COLO829 (cell line): ENCODE results near the gene LTO1.

ENCODE experiments used
- DNase-seq: peaks from one replicate; pipeline ENCODE4 v3.0.0; 2012; ENCODE audit warnings: low spot score

LTO1 gene

DNA sequence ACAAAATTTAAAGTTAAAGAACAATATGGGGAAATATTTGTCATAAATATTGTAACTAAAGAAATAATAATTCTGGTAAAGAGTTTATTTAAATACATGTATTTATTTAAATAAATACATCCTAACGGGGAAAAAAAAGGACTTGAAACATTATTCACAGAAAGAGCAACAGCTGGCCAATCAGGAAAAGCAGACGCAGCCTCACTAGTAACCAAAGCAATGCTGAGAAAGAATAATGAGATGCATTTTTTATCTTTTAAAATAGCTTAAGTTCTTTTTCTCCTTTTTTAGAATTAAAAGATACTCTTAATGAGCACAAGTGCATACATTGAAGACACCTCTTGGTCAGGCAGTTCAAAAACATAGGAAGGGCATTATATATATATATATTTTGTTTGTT lies 2.6 kb upstream of the LTO1 start:
- no peak for DNase-seq

DNA sequence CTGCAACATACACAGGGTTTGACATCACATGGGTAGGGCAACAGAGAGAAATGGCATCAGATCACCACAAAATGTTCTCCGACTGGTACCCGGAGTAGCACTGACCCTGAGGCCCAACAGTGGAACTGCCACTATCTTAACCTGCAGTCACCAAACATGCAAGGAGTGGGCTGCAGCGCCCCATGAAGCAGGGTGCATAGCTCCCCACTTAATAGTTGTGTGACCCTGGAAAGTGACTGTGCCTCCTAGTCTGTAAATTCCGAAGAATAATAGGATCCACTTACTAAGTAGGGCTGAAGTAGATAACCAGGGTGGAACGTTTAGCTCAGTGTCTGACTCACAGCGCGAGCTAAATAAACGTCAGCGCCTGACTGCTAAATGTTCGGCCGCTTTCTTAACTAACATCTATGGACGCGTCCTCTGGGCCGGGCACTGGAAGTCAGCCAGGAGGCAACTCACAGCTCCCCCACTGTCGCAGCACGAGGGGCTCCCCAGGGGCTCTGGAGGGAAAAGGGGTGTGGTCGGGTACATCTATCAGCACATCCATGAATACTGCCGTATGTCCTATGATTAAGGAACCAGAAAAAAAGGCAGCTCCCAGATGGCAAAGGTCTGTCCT lies 777 bp downstream of the LTO1 start:
- peak; percentile 26 for DNase-seq

DNA sequence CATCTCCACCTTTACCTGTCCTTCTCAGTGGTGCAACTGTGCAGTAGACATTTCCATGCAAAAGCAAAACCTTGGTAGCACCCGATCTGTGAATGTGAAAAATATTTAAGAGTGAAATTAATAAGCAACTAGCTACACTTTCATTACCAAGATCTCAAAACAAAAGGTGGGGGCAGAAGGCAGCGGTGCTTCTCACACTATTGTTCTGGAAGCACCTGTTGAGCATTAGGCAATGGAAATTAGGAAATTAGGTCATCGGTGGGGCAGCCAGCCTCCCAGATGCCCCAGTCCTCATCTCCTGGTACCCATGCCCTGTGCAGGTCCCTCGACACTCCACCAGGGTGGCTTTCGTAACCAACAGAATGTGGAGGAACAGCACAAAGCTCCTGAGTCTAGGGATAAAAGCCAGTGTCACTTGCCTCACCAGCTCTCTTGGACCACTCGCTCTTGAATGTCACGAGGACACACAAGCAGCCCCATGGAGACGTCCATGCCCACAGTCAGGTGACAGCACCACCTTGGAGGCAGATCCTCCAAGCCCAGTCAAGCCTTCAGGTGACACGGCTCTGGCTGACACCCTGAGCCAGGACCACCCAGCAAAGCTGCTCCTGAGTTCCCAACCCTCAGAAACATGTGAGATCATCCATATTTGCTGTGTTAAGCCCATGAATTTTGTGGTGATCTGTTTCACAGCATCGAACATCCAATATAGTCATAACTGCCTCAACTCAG lies 3.3 kb downstream of the LTO1 start:
- DNase-seq = no peak

DNA sequence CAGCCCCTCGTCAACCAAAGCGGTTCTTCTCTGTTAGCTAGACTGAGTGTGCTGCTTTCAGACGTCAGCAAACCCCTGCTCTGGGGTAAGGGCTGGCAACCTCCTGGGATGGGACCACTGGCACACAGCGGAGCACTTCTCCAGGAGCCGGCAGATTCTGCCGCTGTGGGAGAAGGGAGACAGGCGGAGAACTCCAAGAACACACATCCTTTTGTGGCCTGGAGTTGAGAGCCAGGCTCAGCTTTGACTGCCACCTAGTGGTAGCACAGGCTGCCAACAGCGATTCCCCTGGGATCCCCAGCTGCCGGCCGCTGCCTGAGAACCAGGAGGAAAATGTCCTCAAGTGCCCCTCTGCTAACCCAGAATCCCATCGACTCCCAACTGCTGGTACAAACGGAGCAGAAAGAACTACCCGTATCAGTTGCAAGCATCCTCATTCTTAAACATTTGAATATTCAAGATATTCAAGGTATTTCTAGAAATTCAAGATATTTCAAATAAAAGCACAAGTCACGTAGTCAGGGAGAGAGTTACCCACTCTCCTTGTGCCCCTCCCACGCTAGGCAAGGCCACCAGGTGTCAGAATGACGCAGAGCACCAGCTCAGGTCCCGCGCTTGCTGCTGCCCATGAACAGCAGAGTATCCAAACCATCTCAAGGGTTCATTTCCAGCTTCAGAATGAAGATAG lies 4.9 kb downstream of the LTO1 start:
- DNase-seq = peak; percentile 86

DNA sequence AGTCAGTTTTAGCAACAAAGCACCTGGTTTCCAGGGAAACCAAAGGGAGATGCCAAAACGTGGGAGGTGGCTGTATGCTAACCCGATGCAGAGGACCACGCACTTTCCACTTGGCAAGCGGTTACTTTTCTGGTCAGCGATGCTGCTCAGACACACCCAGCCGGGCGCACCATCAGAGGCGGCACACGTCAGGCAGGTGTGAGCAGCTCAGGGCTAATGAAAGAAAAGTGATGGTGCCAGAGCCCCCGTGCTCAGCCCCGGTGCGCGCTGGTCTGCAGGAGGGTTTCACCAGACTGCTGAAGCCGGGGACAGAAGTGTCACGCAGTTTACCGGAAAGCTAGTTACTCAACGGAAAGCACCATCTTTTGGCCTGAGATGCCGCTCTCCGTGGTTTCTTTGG lies 5.7 kb downstream of the LTO1 start:
- DNase-seq = no peak

DNA sequence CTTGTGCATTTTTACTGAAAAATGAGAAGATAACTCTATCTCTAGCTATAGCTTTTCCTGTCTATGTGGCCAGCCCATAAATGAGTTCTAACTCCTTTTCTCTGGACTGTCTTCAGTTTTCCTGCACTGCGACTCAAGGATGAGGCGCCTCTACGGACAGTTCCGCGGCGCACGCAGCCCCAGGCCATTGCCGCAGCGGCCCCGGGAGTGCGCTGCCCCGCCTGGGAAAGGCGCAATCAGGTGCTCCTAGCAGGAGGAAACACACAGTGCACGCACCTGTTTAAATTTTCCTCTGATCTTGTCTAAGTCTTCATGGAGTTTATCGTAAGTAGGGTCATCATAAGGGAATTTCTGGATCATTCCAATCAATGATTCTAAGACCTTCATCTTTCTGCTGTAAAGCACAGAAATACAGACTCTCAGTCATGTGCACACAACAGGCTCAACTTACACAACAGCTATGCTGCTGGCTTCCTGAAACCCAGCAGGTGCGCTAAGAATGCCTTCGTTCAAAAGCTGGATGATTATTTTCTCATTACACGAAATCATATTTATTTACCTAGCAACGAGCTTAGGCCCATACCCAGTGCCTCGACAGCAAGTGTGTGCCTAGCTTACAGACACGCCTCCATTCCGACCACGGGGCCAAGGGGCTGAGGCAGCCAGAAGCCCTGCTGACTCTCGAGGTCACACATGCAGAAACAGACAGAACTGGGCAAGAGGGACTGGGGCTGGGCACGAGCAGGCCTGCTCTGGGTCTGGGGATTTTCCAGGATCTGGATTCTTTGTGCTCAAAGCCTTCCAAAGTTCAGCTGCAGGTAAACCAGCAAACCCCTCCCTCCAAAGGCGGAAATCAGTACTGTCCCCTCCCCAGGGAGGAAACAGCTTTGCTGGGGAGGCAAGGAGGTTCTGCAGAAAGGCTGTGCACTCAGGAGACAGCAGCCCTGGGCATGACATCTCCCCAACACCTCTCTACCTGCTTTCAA lies 7.2 kb downstream of the LTO1 start:
- no peak for DNase-seq

DNA sequence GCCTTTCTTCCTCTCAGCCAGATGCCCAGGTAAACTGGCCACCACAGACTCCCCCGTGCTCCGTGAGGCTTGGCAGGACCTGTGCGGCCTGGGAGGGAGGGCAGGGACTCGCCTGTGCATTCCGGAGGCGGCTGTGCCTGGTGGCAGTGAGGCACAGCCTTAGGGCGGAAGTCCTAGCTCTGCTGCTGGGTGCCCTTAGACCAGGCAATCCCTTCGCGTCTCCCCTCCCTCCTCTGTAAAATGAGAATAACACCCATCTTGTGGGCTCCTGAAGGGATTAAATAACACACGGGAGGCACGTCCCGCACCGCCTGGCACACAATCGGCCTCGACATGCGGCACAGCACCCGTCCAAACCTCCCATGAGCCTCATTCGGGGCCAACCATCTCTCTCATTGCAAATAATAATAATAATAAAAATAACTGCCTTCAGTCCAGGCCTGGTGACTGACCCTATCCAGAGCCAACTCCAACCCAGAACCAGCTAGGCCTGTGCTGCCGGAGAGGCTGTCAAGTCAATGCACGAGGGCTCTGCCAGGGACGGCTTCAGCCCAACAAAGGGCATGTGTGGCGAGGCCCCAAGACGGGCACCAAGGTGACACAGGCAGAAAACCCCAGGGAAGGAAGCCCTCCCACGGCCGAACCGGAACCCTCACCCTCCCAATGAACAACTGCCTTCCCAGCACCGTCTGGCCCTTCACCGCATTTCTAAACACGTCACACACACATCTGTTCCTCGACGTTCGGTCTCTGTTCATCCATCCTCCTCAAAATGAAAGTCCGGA lies 8.2 kb downstream of the LTO1 start:
- no peak for DNase-seq

DNA sequence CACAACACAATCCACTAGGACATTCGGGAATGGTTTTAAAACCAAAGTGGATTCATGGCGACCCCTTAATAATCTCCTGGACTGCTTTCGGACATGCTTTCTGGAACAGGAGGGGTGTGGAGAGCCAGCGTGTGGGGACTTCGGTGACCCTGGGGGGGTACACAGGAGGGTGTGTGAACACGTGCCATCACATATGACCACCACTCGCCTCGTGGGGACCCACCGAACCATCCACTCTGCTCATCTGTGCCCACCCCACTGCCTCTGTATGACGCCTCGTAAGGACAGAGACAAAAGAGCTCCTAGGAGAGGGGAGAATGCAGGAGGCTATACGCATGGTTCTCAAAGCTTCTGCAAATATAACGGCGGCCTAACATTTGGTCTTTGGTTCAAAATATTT lies 8.9 kb downstream of the LTO1 start:
- DNase-seq = no peak

DNA sequence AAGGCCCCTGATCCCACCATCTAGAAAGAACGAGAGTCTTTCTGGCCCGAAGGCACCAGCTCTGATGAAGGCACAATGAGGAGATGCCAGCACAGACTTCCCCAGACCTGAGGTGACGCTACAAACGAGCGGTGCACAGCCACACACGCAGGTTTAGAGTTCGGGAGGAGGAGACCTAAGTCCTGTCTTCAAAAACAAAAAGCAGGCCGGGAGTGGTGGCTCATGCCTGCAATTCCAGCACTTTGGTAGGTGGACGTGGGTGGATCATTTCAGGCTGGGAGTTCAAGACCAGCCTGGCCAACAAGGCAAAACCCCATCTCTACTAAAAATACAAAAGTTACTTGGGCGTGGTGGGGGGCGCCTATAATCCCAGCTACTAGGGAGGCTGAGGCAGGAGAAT lies 9.5 kb downstream of the LTO1 start:
- DNase-seq = no peak

DNA sequence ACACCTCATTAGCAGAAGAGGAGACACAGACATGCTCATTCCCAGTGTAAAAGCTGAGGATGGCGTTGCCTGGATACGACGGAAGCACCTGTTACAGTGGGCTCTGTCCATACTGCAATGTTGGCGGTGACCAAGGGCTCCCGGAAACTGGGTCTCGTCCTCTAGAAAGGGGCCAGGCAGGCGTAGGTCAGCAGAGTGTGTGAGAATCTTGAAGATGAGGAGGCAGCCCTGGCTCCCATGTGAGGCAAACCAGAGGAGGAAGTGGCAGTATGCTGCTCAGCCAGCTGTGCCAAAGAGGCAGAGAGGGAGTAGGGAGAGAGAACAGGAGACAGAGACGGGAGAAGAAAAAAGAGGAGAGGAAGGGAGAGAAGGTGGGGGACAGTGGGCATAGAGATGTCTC lies 10.3 kb downstream of the LTO1 start:
- no peak for DNase-seq

DNA sequence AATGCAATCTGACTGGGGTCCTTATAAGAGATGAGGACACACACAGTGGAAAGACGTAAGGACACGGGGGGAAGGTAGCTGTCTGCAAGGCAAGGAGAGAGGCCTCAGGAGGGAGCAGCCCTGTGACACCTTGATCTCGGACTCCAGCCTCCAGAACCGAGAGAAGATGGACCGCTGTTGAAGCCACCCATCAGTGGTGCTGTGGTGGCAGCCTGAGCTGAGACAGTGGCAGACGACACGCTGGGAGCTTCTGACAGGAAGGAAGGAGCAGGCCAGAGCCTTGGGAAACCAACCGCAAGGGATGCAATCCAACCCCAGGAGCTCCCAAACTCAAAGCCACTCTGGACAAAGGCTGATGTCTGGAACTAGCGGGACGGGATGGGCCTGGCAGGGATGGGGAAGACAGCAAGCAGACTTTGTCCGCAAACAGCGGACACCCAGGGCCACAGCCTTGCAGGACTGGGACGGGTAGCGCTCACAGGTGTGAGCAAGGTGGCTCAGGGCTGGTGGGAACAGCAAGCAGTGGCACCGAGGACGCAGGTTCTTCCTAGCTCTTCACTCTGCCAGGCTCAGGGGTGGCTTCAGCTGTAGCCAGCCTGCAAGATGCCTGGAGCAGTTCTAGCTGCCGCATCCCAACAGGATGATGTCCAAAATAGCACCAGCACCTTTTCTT lies 10.9 kb downstream of the LTO1 start:
- no peak for DNase-seq

DNA sequence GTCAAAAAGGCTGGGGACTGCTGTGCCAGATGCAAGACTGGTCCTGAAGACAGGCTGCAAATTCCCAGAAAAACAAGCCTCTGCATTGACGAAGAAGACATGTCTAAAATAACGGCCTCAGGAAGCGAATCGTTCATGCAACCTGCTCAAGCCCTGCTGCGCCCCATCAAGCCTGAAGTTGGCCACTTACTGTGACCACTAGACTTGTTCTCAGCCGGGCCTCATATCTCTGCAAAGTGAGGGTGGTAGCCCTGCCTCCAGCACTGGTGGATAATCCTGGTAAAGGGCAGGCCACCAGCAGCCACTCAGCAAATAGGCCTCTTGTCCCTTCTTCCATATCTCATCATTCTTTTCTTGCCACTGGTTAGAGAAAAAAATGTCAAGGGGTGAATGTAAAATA lies 11.8 kb downstream of the LTO1 start:
- DNase-seq = no peak

DNA sequence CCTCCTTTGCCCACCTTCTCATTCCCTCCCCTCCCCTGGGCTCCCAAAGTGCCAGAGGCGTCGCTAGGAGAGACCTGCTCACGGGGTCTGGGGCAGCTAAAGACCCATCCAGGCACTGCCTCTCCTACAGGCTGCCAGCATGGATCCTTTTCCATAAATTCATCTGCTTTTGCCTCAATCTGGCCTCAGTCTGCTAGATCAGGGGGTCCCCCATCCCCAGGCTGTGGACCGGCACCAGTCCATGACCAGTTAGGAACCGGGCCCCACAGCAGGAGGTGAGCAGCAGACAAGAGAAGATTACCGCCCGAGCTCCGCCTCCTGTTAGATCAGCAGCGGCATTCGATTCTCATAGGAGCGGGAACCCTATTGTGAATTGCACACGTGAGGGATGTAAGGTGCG lies 12.3 kb downstream of the LTO1 start:
- no peak for DNase-seq

DNA sequence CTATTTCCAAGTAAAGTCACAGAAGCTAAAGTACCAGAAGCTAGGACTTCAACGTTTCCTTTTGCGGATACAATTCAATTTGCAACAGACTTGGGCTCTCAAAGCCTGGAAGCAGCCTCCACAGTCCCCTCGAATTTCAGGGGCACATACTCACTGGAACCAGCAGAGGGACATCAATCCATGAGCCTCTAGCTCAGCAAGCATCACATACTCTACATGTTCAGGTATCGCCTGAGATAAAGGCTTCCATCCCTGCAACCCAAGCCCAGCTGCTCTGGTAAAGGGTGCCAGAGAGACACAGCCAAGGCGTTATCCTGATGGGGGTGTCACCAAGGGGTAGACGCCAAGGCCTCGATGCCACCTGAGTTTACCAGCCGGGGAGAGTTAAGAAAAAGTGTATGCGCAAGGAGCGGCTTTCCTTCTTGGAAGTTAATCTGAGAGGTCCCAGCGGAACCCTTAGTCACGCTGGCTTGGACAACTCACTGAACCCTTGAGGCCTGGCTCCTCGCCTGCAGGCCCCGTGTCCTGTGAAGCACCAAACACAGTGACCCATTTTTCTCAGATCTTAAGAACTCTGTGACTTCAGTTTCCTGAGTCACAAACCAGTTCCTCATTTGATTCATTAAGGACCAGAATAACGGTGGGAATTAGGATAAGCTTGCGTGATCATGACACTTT lies 13.0 kb downstream of the LTO1 start:
- no peak for DNase-seq

DNA sequence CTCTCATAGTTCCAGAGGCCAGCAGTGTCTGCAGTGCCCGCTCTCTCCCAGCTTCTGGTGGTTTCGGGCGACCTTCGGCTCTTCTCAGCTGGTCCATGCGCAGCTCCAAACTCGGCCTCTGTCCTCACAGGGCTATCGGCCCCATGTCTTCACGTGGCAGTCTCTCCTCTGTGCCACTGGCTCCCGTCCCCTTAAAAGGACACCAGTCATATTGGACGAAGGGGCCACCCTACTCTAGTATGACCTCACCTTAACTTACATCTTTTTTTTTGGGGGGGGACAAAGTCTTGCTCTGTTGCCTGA lies 13.8 kb downstream of the LTO1 start:
- no peak for DNase-seq

DNA sequence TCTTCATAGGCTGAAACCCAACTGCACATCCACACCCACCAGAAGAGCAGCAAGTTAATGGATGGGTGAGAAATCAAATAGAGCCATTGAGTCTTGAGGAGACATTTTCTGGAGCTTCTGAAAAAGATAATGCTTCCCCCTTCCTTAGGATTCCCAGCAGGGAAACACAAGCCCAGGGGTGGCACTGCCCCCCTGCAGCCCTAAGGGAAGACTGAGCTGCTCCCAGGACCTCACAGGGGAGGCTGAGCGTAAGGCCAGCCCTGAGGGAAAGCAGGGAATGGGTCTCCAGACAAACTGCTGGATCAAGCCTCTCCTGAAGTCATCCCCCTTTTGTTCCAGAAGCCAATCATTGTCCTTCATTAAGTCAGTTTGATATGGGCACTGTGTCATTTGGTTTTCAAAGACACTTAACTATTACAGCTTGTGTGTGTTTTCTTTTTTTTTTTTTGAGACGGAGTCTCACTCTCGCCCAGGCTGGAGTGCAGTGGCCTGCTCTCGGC lies 15.1 kb downstream of the LTO1 start:
- no peak for DNase-seq

DNA sequence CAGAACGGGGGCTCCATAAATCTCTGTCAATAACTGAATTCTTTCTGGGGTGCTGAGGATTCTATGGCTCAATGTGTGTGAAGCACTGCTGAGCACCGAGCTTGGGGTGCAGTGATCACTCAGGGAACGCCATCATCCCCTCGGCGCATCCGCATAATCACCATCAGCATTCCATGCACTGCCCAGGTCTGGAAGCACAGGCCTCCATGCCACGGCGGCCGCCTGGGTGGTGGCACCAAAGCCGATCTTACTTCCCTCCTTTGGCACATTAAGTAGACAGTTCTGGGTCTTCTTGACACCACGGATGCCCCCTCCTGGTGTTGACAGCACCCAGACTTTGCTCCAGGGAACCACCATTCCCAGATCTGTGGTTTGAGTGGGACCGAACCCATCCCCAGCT lies 15.6 kb downstream of the LTO1 start:
- DNase-seq = no peak

DNA sequence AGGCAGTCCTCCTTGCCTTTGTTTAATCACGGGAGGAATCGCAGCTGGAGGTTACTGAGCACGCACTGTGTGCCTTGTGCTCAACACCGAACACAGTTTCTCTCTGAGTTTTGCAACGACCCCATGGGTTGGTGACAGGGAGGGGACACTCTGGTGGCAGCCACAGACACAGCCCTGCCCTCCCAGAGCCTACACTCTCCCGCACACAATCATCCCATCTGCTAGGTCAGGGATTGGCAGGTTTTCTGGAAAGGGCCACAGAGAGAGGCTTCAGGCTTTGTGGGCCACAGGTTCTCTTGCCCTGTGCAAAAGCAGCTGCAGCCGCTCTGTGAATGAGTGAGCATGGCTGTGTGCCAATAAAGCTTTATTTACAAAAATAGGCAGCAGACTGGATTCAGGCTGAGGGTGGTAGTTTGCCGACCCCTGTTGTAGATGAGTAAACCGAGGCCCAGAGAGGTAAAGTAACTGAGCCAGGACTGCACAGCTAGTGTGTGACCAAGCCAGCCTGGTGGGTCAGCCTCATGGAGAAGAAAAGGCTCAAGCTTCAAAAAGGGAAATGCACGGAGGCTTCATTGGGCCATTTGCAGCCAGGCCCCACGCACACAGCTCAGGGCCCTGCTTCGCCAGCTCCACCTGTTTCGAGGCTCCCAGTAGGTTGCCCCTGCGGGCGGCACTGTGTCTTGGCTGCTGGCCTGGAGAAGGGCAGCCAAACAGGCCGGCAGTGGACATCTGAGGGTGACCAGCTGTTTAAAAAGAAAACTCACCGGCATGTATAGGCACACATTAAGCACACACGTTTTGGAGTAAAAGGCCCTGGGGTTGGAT lies 16.3 kb downstream of the LTO1 start:
- no peak for DNase-seq

DNA sequence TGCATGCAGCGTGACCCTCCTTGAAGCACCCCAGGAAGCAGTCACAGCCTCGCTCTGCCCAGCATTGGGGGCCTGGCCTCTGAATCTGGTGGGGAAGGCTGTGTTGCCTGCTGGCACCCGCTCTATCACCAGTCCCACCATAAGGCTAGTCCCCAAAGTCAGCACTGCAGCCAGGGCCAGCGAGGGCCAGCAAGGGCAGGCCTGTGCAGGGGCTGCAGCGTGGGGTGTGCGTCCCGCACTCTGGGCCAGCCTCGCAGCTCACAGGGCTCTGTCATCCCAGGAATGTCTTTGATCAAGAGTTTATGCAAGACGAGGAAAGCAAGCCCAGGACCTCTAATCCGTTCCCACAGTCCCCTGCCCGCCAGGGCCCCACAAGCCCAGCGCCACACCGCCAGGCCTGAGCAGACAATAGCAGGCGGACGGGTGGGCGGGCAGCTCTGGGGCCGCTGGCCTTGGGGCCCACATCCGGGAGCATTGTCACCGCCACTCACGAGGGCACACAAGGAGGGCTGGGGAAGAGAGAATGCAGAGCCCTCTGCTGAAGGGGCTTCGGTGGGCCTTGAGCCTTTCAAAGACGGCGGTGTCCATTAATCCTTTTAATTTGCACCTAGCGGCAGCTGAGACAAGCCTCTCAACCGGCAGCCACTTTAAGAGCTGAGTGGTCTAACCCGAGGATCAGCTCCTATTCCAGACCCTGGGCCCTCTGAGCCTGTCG lies 17.1 kb downstream of the LTO1 start:
- no peak for DNase-seq
